Raji (cell line): ENCODE data around the gene CRADD.

Experiments
- POLR2A ChIP-seq: IDR thresholded peaks from 2 replicates; pipeline ENCODE4 v1.6.1; 2011; ENCODE audit warnings: low read depth, low read length, control low read depth; ENCODE audit not compliant: insufficient read depth

Gene CRADD

DNA sequence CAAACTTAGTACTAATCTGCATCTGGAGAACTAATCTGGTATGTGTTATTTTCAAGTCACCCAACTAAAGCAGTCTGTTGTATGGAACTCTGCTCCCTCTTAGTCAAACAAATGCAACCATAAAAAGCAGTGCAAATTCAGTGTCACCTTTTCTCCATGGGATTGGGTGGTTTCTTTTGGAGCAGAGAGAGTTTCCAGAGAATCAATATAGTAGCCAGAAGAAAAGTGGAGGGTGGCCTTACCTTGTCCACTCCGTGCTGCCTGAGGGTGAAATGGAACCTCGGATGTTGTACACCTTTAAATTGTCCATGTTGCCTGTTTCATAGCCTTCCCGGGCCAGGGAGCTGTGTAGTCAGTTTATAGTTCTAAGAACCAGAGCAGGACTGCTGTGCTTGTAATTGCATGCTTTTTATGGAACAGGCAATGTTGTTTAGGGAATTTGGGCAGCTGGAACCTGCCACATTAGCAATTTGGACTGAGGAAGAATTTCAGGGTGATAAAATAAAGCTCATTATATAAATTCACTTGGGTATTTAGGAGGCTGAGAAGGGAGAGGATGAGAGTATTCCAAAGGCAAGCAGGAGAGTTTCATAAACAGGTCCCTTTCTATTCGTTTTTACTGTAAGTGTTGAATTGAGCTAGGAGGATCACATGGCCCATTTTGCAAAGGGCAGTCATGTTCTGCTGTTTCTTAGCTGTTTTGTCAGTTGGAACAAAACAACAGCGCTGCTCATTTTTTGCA lies 60.5 kb downstream of the CRADD start:
- no peak for TF ChIP-seq POLR2A

GRCh38 chr12:93738199-93739058 lies 61.3 kb downstream of the CRADD start:
- TF ChIP-seq POLR2A: no peak

DNA sequence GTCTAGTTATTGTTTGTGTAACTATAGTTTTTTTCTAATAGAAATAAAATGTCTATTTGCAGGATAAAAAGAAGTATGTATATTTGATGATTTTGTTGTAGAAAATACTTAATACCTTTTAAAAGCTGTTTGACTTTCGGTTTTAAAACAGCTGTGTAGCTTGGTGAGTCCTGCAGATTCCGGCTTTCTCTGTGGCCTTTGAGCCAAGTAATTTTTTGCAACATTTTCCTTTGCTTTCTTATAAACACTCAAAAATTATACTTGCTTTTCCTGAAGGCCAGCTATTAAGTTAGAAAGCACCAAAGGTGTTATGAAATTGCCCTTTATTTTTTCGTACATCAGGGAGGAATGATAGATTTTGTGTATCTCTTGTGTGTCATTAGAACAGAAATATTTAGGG lies 63.6 kb downstream of the CRADD start:
- TF ChIP-seq POLR2A: no peak

DNA sequence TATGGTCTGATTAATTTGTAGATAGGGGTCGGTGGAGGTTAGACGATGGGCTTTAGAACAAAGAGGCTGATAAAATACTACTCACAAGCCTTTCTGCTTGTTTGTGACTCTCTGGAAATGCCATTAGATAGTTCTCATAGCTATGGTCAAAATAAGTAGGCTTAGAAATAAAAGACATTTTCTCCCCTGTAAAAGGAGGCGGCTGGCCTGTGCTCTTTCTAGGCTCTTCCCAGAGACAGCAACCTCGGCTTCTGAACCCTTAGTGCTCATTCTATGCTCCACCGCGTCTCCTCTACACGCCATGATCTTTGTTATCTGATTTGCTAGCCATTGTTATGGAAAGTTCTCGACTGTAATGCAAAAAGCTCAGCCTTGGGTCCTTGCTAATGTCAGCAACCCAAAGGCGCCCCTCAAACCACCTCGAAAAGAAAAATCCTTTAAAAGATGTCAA lies 64.5 kb downstream of the CRADD start:
- no peak for TF ChIP-seq POLR2A

DNA sequence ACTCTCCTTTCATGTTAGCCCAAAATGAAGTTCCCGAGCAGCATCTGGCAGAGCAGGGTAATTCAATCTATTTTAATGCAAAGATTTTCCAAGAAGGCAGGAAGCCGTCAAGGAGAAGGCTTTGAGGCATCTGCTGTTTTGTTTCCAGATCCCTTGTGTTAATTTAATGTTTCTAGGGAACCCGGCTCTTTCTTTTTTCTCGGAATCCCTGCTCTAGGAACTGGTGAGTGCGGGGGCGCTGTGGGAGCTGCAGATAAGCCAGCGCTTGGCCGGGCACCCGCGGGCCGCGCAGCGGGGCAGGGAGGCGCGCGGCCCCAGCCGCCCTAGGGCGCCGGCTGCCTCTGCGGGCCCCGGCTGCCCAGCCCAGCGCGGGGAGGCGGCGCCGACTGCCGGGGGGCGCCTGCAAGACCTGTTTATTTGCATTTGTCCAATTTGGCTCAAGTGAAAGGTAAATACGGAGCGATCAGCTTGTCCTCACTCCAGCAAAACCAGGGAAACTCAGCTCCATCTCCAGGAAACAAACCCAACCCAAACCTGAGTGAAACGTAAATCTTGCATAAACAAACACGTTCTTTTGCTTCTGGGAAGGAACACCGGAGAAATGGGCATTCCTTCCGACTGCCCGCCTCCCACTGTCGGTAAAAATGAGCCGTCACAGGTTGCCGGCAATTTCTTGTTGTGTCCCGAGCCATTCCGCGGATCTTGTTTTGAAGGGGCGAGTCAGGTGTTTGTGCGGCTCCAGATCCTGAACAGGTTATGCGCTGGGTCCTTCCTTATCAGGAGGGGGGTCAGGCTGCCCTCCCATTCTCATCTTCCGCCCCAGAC lies 65.1 kb downstream of the CRADD start:
- TF ChIP-seq POLR2A: no peak

DNA sequence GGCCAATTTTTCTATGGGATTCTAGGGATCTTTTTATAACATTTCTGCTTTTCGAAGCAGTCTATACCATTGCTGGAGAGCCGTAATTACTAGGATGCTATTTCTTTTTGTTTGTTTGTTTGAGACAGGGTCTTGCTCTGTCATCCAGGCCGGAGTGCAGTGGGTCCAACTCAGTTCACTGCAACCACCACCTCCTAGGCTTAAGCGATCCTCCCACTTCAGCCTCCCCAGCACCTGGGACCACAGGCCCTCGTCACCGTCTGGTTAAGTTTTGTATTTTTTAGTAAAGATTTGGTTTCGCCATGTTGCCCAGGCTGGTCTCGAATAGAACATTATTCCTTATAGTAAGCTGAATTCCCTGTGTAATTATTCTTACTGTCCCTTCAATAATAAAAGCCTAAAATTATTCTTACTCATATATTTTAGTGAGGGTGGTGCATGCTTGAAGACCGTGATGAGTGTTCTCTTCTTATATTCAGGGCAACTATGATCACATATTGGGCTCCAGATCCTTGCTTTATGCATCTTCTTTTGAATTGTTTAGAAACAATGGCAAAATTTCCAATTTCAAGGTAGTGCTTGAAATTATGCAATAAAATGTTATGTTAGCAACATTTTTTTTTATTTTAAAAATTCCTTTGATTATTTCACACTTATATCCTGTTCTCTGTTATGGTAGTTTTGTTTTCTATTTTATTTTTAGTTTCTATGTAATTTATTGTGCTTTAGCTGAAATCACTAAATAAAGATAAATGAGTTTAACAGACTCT lies 66.2 kb downstream of the CRADD start:
- TF ChIP-seq POLR2A: no peak

DNA sequence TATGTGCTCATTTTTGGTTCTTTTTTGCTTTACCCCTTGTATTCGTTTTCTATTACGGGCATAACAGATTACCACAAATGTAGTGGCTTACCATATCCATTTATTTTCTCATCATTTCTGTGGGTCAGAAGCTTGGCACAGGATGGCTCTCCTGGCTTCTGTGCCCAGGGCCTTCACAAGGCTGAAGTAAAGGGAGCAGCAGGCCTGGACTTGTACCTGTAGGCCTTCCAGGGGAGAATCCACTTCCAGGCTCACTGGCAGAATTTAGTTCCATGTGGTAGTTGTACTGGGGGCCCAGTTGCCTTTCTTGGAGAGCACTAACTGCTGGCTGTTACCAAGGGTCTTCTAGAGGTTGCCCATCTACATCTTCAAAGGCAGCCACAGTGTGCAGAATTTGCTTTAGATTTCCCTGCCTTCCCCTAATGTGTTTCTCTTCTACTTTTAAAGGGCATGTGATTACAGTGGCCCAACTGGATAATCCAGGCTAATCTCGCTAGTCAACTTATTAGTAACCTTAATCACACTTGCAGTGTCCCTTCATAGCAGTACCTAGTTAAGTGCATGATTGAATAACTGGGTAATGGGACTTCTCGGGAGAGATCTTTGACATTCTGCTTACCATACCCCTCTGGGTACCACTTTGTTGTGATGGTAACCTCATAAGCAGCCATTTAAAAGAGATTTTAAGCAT lies 67.0 kb downstream of the CRADD start:
- no peak for TF ChIP-seq POLR2A

DNA sequence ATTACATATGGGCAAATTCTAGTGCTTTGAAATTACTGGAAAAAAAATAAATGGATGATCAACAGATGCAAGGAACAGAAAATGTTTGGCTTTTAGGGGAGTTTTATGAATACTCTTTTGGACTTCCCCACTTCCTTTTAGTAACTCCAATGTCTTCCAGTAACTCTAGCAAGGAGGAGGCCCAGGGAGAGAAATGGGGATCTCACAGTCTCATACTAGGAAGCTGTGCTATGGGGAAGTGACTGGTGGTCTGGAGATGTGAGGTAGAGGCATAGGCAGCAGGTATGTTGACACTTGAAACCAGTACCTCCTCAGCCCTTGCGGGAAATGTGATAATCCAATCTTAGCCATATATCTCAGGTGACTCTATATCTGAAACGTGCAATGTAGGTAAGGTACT lies 68.1 kb downstream of the CRADD start:
- TF ChIP-seq POLR2A: no peak

- no peak for TF ChIP-seq POLR2A
Measured at GRCh38 chr12:93746572-93747168, 69.5 kb downstream of the CRADD start.

DNA sequence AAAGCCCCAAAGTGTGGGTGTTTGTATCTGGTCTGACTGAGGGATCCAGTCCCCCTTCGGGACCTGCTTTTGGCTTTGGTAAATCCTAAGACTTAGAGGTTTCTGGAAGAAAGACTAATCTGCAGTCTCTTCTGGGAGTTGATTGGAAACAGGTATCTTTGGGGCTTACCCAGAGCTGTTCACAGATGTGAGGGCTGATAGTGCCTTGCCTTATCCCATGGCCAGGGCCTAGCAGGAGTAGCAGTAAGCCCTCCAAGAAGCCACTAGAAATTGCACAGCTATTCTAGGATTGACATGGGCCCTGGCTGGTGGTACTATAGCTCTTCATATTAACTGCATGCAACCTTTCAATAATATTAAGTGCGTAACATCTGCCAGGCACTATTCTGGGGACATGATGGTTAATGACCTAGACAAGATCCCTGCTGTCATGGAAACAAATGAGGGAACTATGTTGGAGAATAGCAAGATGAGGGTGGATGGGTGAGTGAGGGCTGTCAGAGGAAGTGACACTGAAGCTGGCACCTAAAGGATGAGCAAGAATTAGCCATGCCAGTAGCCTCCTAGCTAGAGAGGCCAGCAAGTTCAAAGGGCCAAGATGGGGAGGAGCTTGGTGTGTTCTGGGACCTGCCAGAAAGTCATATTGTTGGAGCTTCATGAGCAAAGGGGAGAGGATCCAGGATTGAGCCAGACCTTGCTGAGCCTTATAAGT lies 71.7 kb downstream of the CRADD start:
- TF ChIP-seq POLR2A: no peak

DNA sequence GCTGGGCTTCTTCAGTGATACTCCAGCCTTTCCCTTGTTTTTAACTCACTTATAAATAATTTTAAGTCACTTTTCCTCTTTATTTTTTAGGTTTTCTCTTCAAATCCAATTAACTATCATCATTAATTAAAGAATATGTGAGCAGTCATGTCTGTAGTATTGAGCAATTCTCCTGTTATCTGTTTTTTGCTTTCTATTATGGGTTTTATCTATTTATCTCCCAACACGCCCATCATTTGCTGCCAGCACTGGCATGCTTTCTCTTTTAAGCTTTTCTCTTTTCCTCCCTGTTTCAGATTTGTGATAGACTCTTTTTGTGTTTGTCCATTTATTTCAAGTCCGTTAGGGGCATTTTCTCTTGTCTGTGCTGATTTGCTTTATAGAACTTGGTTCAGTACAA lies 72.3 kb downstream of the CRADD start:
- no peak for TF ChIP-seq POLR2A

DNA sequence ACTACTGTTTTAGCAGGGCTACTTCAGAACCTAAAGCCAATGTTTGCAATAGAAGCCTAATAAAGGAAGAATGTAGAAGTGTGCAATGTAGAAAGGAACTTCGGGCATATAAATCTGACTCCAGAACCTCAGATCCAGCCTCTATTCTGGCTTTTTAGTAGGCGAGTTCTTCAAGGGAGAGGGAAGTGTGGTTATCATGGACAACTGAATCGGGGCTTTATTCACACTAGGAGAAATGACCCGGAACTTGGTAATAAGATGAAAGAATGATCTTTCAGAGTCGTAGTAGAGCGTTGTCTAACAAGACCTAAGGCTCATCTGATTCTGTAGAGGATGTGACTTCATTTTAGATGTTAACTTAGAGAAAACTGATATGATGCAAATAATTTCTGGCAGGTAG lies 72.9 kb downstream of the CRADD start:
- TF ChIP-seq POLR2A: no peak

DNA sequence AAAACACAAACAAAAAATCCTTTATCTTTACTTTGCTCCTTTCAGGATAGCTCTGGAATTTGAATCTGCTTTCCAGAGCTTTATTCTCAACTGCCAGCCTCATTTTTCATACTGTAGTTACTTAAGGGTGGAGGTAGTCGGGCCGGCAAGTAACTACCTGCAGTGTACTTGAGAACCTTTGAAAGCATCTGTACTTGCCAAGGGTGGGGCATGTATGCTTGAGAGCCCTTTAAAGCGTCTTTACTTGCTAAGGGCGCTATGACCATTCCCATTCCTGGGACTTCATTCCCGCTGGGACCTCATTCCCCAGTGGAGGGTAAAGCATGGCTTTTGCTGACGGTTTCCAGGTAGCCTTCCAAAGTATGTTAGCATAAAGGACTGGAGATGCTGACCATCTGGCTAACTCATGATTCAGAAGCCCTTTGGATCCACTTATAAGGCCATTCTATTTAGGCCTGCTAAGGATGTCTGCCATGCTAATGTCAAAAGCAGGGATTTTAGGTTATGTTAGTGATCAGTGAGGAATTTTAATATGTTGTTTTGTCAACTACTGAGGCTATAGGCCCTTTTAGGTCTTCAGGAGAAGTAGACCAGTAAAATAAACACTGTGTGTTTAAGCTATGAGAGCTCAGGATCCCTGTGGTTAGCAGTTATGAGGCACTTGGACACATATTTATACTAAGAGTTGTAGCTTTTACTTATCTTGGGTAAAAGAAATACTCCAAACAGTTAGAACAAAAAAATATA lies 74.9 kb downstream of the CRADD start:
- TF ChIP-seq POLR2A: no peak

DNA sequence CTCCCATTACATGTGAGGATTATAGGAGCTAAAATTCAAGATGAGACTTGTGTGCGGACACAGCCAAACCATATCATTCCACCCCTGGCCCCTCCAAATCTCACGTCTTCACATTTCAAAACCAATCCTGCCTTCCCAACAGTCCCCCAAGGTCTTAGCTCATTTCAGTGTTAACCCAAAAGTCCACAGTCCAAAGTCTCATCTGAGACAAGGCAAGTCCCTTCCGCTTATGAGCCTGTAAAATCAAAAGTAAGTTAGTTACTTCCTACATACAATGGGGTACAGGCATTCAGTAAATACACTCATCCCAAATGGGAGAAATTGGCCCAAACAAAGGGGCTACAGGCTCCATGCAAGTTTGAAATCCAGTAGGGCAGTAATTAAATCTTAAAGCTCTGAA lies 76.1 kb downstream of the CRADD start:
- TF ChIP-seq POLR2A: no peak
